OCI-LY7 (cell line): ENCODE results near the gene IL13RA2.

Experiments
- EZH2phosphoT487 ChIP-seq: fragments of 200-600 bp; sonication (generic); IDR thresholded peaks from 2 replicates; pipeline ENCODE4 v1.6.1; 2018; ENCODE audit warnings: low read depth, borderline replicate concordance, mild to moderate bottlenecking, mixed run types, antibody characterized with exemption, low read length, moderate library complexity, mixed read lengths
- TF ChIP-seq, protein P1 (sequence below): fragments of 200-600 bp; sonication (generic); conservative IDR thresholded peaks from 2 replicates; pipeline ENCODE4 v1.5.1; 2014; ENCODE audit warnings: mild to moderate bottlenecking, antibody characterized with exemption, low read length, moderate library complexity, mixed read lengths

DNA sequence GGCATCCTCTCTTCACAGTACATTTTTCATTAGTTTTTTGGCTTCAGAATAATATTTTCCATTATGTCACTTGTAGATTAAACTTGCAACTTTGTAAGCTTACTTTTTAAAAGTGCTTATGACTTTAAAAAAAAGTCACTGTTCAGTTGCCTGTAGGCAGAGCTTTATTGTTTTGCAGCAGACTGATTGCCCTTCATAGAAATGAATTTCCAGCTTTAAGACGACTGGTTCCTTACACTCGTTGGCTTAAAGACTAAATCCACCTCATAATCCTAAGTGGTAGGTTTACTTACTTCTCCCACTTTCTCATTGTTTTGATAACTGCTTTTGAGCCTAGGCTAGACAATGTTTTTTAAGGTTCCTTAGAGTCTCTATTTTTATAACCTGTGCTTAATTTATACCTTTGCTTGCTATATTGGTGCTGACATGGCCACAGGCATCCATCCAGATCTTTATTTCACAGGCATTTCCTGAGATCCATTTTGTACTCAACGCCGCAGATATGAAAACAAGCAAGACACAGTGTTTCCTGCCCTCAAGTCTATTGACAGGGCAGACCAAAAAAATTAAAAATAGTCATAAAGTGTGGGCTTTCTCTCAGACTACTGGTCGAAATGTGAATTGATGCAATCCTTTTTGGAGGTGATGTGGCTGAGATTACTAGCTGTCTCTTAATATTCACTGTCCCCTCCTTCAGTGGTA lies 12.6 kb upstream of the IL13RA2 start:
- TF ChIP-seq, protein P1, sequence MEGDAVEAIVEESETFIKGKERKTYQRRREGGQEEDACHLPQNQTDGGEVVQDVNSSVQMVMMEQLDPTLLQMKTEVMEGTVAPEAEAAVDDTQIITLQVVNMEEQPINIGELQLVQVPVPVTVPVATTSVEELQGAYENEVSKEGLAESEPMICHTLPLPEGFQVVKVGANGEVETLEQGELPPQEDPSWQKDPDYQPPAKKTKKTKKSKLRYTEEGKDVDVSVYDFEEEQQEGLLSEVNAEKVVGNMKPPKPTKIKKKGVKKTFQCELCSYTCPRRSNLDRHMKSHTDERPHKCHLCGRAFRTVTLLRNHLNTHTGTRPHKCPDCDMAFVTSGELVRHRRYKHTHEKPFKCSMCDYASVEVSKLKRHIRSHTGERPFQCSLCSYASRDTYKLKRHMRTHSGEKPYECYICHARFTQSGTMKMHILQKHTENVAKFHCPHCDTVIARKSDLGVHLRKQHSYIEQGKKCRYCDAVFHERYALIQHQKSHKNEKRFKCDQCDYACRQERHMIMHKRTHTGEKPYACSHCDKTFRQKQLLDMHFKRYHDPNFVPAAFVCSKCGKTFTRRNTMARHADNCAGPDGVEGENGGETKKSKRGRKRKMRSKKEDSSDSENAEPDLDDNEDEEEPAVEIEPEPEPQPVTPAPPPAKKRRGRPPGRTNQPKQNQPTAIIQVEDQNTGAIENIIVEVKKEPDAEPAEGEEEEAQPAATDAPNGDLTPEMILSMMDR = no peak
- TF ChIP-seq EZH2phosphoT487 = no peak
